Mesodermal cell (in vitro differentiated cells): Measurements from ENCODE around the gene RABL2A.
"Not testable (repeated sequence)": the region's sequence is repeated elsewhere in the genome, so short reads cannot be mapped to it uniquely, and the experiment has no call there.

Experiments
- H3K27ac ChIP-seq: 2 replicates; pipeline ENCODE4 v1.7.0; 2013; ENCODE audit warnings: mild to moderate bottlenecking, low read depth, low read length, moderate library complexity; ENCODE audit not compliant: severe bottlenecking
- H3K36me3 ChIP-seq: 2 replicates; pipeline ENCODE4 v1.7.1; 2013; ENCODE audit warnings: mild to moderate bottlenecking, low read length, moderate library complexity; ENCODE audit not compliant: control insufficient read depth, insufficient read depth
- H3K4me1 ChIP-seq: one replicate; pipeline ENCODE4 v1.7.1; 2013; ENCODE audit warnings: mild to moderate bottlenecking, low read length; ENCODE audit not compliant: insufficient read depth, control insufficient read depth, poor library complexity, severe bottlenecking
- H3K4me3 ChIP-seq: 2 replicates; pipeline ENCODE4 v1.7.0; 2013; ENCODE audit warnings: low read length, control low read depth, mild to moderate bottlenecking; ENCODE audit not compliant: insufficient read depth, poor library complexity, severe bottlenecking; ENCODE audit errors: extremely low read depth
- H3K9me3 ChIP-seq: 2 replicates; pipeline ENCODE4 v1.7.1; 2013; ENCODE audit warnings: mild to moderate bottlenecking, low read length, moderate library complexity; ENCODE audit not compliant: control insufficient read depth
- WGBS, 2 experiments: methylation state at CpG; one replicate each; pipeline ENCODE4 v1.1.5; 2013; ENCODE audit warnings: missing lambda C conversion rate in 2 of 2; ENCODE audit not compliant: insufficient coverage in 2 of 2; 5-methylcytosine and 5-hydroxymethylcytosine counted together

RABL2A gene

GRCh38 chr2:113686537-113686936 lies 59.5 kb downstream of the RABL2A start:
- H3K9me3 ChIP-seq: no peaks in the 10 kb centered on the region
- no peak overlapping the region for H3K27ac ChIP-seq
- H3K4me1 ChIP-seq: no peaks in the 10 kb centered on the region
- no peak overlapping the region for H3K4me3 ChIP-seq
- 100% methylated on average over 1 of the region's 2 CpGs; no CpG with 5 or more reads in 1 of the 2 experiments for WGBS, 2 experiments
- no peaks in the 10 kb centered on the region for H3K36me3 ChIP-seq

GRCh38 chr2:113690871-113691270 lies 63.8 kb downstream of the RABL2A start:
- H3K27ac ChIP-seq, H3K4me1 ChIP-seq, H3K9me3 ChIP-seq, H3K36me3 ChIP-seq, H3K4me3 ChIP-seq: not testable (repeated sequence)
- WGBS, 2 experiments: no CpG with 5 or more reads among the region's 3 CpGs
